Activated CD4-positive, alpha-beta T cell treated with anti-CD3 and anti-CD28 coated beads, Interleukin-2, amount 50 U/mL, for 1 hour (primary cell): ENCODE measurements around the gene CDADC1.
"Not testable (repeated sequence)": the region's sequence is repeated elsewhere in the genome, so short reads cannot be mapped to it uniquely, and the experiment has no call there.

ENCODE experiments used
- DNase-seq: peaks from one replicate; pipeline ENCODE4 v3.0.0-alpha.2; 2020

The CDADC1 gene

DNA sequence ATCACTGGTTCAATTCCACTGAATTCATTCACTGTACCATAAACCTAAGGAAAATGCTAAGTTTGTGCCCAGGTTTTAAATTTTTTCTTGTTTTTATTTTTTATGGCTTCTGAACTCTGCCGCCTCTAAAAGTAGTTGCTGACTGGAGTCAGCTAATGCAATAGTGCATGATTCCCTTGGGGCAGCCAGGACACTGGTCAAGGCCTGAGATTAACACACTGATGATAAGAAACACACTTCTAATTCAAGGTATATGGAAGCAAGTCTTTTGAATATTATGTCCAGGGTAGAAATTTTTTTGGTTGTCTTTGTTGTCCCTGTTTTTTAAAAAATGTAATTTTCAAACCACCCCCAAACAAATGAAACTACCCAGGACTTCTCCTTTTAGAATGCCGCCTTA lies 72.2 kb downstream of the CDADC1 start:
- DNase-seq: no peak

GRCh38 chr13:49320975-49321374 lies 73.2 kb downstream of the CDADC1 start:
- no peak for DNase-seq

- DNase-seq: no peak
Observed at GRCh38 chr13:49322702-49323101, 75.0 kb downstream of the CDADC1 start.

DNA sequence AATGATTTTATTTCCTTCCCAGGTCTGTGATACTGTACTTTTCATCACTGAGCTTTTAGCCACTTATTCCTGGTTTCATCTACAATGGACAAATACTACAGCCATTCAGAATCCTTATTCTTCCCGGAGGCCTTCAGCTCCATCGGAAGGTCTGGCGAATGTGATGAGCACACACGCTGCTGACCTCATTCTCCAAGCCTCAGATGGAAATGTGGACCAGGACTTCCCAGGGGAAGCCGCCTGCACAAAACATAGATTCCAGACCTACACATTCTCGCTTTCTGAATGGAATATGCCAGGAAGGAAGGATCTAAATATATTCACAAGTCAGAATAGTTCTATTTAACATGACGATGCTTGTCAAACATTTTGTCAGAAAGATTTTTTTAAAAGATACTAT lies 75.6 kb downstream of the CDADC1 start:
- no peak for DNase-seq

DNA sequence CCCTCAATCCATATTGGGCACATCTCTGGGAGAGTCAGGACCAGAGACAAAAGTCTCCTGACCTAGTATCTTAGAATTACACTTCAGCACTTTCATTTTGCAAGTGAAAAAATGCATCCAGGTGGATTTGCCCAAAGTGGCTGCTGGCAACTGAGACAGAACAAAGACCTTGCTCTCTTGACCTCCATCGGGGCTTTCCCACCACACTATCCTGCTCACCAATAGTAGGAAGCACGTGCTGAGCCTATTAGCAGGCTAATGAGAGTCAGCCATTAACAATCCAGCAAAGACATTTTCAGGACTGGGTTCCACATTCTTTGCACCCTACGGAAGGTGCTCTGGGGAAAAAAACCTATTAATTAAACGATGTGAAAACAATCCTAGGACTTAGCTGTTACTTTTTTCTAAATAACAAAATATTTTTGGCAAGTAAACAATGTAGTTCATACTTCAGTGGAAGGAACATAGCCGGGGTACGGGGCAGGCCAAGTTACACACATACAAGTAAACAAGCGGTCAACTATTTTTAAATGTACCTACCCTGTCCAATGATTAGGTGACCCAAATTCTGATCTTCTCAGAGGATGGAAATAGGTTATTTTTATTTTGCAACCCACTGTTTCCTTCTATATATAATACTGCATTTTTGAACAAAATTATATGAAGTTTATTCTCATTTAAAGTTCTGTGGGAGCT lies 78.6 kb downstream of the CDADC1 start:
- no peak for DNase-seq

GRCh38 chr13:49327145-49327544 lies 79.4 kb downstream of the CDADC1 start:
- DNase-seq: not testable (repeated sequence)

- DNase-seq: no peak
Observed at GRCh38 chr13:49329831-49330545, 82.3 kb downstream of the CDADC1 start.

DNA sequence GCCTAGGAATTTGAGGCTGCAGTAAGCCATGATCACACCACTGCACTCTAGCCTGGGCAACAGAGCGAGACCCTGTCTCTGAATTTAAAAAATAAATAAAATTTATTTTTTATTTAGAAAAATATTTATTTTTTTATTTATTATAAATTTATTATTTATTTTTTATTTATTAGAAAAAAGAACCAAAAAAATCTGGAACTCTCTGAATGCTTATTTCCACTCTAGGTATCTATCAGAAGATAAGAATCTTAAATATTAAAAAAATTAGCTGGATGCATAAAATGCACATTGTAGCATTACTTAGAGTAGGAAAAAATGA lies 82.8 kb downstream of the CDADC1 start:
- DNase-seq: no peak

DNA sequence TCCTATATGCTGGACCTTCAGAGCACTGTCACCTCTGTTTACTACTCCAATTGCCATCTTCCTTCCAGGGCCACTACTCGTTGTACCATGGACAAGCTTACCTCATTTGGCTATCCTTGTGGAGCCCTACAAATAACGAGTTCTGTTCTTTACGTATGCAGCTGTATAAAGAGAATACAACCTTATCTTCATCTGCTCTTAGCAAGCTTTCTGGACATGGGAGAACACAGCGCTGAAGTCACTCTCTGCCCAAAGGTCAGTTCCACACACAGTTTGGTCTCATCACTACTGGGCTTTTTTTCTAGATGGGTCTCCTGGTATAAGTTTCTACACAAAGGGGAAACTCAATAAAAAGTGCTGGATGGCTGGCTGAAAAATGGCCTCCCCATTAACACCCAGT lies 88.9 kb downstream of the CDADC1 start:
- DNase-seq: no peak

GRCh38 chr13:49340161-49340560 lies 92.4 kb downstream of the CDADC1 start:
- DNase-seq: no peak

DNA sequence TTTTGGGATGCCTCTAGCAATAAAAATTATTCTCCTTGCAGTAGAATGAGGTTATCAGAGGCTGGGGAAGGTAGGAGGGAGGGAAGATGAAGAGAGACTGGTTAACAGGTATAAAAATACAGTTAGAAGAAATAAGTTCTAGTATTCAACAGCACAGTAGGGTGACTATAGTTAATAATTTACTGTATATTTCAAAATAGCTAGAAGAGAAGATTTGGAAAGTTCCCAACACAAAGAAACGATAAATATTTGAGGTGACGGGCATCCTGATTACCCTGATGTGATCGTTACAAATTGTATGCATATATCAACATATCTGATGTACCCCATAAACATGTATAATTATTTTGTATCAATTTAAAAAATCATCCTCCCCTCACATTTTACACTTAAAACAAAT lies 93.8 kb downstream of the CDADC1 start:
- no peak for DNase-seq

DNA sequence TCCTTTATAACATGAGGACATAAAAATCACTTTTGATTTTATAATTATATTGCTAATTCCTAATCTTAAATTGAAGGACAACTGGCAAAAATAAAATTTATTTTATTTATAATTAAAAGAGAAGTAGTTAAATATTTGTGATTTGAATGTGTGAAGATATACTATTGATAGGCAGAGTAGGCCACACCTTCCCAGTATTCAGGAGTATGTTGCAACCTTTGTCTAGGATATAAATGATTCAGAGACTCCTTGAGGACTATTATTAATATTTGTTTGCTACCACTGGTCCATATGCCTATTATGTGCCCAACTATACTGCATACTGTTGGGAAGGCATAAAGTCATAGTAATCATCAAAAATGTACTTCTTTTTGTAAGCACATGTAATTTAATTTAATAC lies 94.2 kb downstream of the CDADC1 start:
- no peak for DNase-seq

DNA sequence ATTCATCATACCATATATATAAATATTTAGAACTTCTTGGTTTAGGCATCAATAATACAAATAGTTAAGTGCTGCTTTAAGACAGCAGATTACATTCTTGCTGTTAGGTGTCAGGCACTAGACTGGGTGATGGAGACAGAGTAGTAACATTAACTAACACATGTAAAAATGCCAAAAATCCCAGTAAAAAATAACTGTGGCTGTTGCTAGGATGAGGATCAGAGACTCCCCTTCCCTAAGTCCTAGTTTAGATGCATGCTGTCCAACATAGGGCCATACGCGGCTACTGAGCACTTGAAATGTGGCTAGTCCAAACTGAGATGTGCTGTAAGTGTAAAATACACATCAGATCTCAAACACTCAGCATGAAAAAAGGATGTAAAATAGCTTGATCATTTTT lies 94.7 kb downstream of the CDADC1 start:
- no peak for DNase-seq
